ENCODE data around the gene B4GAT1. TPM values are rescaled to one million over a fixed set of nuclear protein-coding genes. Genes with fewer than 3 reads are reported as not detected.

The B4GAT1 gene
- total and polyA plus RNA-seq, 4 donors = 12.0 to 20.8 (median 17.6) TPM

- TF ChIP-seq ZBTB33 (IDR thresholded peaks at IDR 0.05) (no peak), HNF4G (IDR thresholded peaks at IDR 0.05) (peak; percentile 27), HNF4A (conservative IDR thresholded peaks at IDR 0.05) (peak; percentile 72 to 87), RXRA (IDR thresholded peaks at IDR 0.05) (peak; percentile 37 to 38), JUND (IDR thresholded peaks at IDR 0.05) (no peak), MAX (IDR thresholded peaks at IDR 0.05) (no peak), GABPA (IDR thresholded peaks at IDR 0.05 in 1 of 2, conservative IDR thresholded peaks at IDR 0.05 in 1 of 2) (no peak), TAF1 (conservative IDR thresholded peaks at IDR 0.05) (no peak), EGR1 (IDR thresholded peaks at IDR 0.05; ENCODE audit: low read depth in 2 of 2) (no peak), NR2F2 (IDR thresholded peaks at IDR 0.05) (no peak)
Measured at GRCh38 chr11:66317723-66318599, 29.5 kb downstream of the B4GAT1 start (continued).

DNA sequence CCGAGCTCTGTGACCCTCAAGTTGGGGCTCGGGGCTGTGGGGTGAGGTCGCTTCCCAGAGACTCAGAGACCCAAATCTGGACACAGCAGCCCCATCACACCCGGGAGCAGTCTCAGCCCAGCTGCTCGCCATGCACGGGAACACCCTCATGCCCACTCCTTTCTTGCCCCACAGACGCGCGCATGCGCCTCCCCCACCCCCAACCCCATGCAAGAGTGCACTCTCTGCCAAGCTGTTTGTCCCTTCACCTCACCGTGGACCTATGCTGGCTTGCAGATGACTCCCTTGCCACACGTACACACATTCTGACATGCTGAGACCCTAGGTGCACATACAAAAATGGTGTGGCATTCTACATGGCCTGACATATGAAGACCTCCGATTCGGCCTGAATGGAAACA lies 30.1 kb downstream of the B4GAT1 start:
- no peaks in the 10 kb centered on the region for H3K36me3 ChIP-seq (ENCODE audit: control insufficient read depth in 4 of 4, insufficient read depth in 3 of 4, low read depth in 1 of 4, low read length in 3 of 4)
- H3K27me3 ChIP-seq (ENCODE audit: control insufficient read depth in 4 of 4, insufficient read depth in 4 of 4, low read length in 3 of 4) = no peaks in the 10 kb centered on the region
- no peak overlapping the region for H3K4me3 ChIP-seq (ENCODE audit: low read depth in 1 of 3, low read length in 3 of 3)
- DNase-seq (ENCODE audit: low spot score) = no peak
- peaks cover 7 to 16% (median 10%) of the 10 kb centered on the region in 4 donors for H3K4me1 ChIP-seq (ENCODE audit: control insufficient read depth in 4 of 4, insufficient read depth in 4 of 4, low read length in 3 of 4)
- H3K9me3 ChIP-seq (ENCODE audit: control insufficient read depth in 4 of 4, low read length in 3 of 4) = no peaks in the 10 kb centered on the region
- WGBS = 47% methylated on average over 14 of the region's 14 CpGs
- H3K9ac ChIP-seq (ENCODE audit: low read depth in 1 of 2, low read length in 2 of 2) = no peak overlapping the region
- H3K27ac ChIP-seq (ENCODE audit: low read depth in 1 of 2, low read length in 2 of 2) = peak overlapping the region; percentile 3 to 73
- TF ChIP-seq MAX (IDR thresholded peaks at IDR 0.05) = no peak
- no peak for TF ChIP-seq GABPA (IDR thresholded peaks at IDR 0.05 in 1 of 2, conservative IDR thresholded peaks at IDR 0.05 in 1 of 2)
- TF ChIP-seq RAD21 (IDR thresholded peaks at IDR 0.05) = no peak
- no peak for TF ChIP-seq JUND (IDR thresholded peaks at IDR 0.05)
- no peak for TF ChIP-seq HNF4G (IDR thresholded peaks at IDR 0.05)
- TF ChIP-seq, protein P1, sequence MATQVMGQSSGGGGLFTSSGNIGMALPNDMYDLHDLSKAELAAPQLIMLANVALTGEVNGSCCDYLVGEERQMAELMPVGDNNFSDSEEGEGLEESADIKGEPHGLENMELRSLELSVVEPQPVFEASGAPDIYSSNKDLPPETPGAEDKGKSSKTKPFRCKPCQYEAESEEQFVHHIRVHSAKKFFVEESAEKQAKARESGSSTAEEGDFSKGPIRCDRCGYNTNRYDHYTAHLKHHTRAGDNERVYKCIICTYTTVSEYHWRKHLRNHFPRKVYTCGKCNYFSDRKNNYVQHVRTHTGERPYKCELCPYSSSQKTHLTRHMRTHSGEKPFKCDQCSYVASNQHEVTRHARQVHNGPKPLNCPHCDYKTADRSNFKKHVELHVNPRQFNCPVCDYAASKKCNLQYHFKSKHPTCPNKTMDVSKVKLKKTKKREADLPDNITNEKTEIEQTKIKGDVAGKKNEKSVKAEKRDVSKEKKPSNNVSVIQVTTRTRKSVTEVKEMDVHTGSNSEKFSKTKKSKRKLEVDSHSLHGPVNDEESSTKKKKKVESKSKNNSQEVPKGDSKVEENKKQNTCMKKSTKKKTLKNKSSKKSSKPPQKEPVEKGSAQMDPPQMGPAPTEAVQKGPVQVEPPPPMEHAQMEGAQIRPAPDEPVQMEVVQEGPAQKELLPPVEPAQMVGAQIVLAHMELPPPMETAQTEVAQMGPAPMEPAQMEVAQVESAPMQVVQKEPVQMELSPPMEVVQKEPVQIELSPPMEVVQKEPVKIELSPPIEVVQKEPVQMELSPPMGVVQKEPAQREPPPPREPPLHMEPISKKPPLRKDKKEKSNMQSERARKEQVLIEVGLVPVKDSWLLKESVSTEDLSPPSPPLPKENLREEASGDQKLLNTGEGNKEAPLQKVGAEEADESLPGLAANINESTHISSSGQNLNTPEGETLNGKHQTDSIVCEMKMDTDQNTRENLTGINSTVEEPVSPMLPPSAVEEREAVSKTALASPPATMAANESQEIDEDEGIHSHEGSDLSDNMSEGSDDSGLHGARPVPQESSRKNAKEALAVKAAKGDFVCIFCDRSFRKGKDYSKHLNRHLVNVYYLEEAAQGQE (IDR thresholded peaks at IDR 0.05) = no peak
- TF ChIP-seq ZBTB33 (IDR thresholded peaks at IDR 0.05) = no peak
- no peak for TF ChIP-seq FOXA2 (IDR thresholded peaks at IDR 0.05)
- no peak for TF ChIP-seq NR2F2 (IDR thresholded peaks at IDR 0.05)
- no peak for TF ChIP-seq TAF1 (conservative IDR thresholded peaks at IDR 0.05)
- TF ChIP-seq YY1 (IDR thresholded peaks at IDR 0.05) = no peak
- TF ChIP-seq, protein P2, sequence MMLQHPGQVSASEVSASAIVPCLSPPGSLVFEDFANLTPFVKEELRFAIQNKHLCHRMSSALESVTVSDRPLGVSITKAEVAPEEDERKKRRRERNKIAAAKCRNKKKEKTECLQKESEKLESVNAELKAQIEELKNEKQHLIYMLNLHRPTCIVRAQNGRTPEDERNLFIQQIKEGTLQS (IDR thresholded peaks at IDR 0.05) = no peak
- TF ChIP-seq HNF4A (conservative IDR thresholded peaks at IDR 0.05) = no peak
- TF ChIP-seq, protein P3, sequence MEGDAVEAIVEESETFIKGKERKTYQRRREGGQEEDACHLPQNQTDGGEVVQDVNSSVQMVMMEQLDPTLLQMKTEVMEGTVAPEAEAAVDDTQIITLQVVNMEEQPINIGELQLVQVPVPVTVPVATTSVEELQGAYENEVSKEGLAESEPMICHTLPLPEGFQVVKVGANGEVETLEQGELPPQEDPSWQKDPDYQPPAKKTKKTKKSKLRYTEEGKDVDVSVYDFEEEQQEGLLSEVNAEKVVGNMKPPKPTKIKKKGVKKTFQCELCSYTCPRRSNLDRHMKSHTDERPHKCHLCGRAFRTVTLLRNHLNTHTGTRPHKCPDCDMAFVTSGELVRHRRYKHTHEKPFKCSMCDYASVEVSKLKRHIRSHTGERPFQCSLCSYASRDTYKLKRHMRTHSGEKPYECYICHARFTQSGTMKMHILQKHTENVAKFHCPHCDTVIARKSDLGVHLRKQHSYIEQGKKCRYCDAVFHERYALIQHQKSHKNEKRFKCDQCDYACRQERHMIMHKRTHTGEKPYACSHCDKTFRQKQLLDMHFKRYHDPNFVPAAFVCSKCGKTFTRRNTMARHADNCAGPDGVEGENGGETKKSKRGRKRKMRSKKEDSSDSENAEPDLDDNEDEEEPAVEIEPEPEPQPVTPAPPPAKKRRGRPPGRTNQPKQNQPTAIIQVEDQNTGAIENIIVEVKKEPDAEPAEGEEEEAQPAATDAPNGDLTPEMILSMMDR (IDR thresholded peaks at IDR 0.05; ENCODE audit: low read depth, low read length, missing input control) = no peak
- TF ChIP-seq SP1 (IDR thresholded peaks at IDR 0.05) = no peak

Measured in liver (tissue), 9 donors.